ENCODE data around the gene SLC5A4.
"Not testable (repeated sequence)": the region's sequence is repeated elsewhere in the genome, so short reads cannot be mapped to it uniquely, and the experiment has no call there.

The SLC5A4 gene

DNA sequence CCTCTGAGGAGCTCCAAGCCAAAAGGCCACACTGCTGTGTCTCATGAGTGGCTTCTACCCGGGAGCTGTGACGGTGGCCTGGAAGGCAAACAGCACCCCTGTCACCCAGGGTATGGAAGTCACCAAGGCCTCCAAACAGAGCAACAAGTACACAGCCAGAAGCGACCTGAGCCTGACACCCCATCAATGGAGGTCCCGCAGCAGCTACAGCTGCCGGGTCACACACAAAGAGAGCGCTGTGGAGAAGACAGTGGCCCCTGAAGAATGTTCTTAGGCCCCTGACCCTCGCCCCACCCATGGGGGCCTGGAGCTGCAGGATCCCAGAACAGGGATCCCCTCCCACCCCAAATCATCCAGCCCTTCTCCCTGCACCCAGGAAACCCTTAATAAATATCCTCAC, 55.2 kb downstream of the SLC5A4 start:
- DNase-seq (ENCODE audit: low read depth, low spot score) = no peak

DNA sequence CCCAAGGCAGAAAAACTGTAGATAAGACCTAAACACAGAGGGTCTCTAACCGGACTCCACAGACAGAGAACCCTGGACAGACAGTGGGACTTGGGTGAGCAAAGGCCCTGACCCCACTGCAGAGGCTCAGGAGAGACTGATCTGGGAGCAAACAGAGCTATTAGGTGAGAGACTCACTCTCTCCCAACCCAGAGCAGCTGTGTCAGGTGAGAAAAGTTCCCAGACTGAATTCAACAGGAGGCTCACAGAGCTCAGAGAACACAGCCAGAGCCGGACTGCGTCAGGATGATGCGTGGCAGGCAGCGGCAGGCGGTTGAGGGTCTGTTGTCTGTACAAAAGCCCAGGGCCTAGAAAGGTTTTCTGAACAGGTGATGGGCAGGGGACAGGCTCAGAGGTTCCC, 55.8 kb downstream of the SLC5A4 start:
- DNase-seq (ENCODE audit: low read depth, low spot score) = no peak

GRCh38 chr22:32197553-32198226, 57.5 kb downstream of the SLC5A4 start:
- DNase-seq (ENCODE audit: low read depth, low spot score) = not testable (repeated sequence)

DNA sequence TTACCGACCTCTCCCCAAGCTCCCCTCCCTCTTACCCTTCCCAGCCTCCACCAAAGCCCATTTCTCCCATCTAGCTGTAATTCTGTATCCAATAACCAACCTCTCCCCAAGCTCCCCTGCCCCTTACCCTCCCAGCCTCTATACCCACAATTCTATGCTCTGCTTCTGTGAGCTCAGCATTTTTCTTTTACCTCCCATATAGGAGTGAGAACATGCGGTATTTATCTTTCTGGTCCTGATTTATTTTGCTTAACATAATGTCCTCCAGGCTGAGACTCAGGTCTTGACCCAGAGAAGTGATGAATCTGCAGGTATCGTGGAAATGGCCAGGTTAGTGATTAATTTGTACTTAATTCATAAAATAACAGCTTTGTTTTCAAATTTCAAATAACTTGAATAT, 59.2 kb downstream of the SLC5A4 start:
- not testable (repeated sequence) for DNase-seq (ENCODE audit: low read depth, low spot score)

- not testable (repeated sequence) for DNase-seq (ENCODE audit: low read depth, low spot score)
These were observed 61.8 kb downstream of the SLC5A4 start for GRCh38 chr22:32193346-32193745.

DNA sequence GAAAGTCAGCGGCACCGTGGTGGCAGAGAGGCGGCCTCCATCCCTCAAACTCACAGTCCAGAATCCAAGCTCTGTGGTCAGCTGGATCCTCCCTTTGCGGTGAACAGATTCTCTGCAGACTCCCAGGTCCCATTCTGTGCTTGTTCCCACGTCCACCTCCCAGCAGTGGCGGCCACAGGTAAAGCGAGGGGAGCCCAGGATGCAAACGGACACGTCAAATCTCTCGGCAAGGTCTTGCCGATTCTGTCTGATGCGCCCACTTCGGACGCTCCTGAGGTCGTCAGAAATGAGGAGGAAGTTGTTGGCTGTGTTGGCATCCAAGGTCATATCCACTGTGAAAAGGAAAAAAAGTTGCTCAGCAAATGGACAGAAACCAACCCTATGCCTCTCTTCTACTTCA, 64.1 kb downstream of the SLC5A4 start:
- not testable (repeated sequence) for DNase-seq (ENCODE audit: low read depth, low spot score)

GRCh38 chr22:32185821-32186220, 69.3 kb downstream of the SLC5A4 start:
- DNase-seq (ENCODE audit: low read depth, low spot score) = no peak

DNA sequence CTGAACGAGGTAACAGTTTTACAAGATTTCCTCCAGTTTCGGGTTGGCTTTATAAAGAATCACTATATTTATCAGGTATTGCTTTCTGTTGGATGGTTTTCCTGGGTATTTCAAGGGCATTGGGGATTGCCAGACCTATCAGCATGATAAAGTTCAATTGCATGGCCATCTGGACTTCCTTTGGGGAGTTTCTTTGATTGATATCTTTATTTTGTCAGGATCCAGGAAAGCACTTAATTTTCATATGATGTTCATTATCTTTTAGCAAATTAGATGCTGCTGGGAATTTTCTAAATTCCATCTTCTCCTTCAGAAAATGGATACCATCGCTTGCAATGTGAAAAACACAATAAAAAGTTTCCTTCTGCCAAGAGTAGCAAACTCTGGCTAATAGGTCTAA, 71.5 kb downstream of the SLC5A4 start:
- no peak for DNase-seq (ENCODE audit: low read depth, low spot score)

- no peak for DNase-seq (ENCODE audit: low read depth, low spot score)
These were observed 74.1 kb downstream of the SLC5A4 start for GRCh38 chr22:32181043-32181442.

DNA sequence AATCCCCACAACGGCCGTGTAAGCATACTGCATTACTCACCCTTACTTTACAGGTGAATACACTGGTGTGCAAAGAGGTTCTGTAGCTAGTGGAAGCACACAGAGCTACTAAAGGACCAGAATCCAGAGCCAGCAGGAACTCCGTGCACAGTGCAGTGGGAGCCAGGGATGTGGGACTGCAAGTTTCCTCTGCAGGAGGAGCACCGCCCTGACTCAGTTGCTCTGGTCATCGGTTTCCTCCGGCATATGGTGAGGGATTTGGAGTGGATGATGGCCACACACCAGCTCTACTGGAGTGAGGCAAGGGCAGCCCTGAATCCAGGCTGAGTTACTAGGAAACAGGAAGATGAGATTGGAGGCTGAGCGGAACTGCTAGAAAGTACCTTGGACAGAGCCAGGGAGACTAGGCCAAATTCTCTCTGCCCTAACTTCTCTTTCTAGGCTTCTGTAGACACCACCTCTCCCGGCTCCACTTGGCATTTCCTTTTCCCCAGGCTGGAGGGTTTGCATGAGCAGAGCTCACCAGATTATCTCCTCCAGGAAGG, 77.9 kb downstream of the SLC5A4 start:
- peak; percentile 9 for DNase-seq (ENCODE audit: low read depth, low spot score)

DNA sequence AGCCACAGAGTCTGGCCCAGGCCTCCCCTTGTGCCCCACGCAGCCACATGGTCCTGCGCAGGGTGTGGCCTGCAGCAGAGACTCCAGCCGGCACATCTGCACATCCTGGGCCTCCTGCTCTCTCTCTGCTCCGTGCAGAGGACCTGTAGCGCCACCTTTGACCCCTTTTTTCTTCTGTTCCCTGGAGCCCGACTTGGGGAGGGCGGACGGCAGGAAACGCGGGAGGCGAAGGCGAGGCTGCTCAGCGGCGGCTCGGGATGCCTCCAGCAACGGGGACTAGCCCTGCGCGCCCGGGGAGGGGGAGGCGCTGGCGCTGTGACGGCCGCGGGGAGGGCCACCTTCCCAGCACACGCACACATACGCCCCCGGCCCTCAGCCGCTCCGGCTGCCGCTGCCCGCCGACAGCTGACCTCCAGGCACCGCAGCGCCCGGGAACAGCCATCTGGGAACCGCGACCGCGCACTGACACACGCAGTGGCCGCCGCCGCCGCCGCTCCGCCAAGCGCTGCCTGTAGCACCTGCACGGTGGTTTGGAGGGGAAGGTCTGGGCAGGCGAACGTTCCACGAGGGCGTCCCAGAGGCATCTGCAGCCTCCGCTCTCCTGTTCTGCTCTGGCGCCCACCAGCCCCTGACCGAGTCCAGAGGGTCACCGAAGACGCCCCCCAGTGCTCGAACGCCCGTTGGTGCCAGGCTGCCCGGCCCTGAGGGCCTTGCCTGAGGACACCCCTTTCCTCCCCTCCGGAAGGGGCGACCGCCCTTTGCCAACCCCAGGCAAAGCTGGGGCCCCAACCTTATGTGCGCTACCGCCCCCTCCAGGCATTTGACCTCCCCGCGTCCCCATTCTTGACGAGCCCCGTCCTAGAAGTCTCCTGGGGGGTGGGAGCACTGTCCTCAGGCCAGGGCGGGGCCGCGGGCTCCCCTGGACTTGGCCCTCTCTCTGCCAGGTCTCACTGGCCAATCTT, 79.2 kb downstream of the SLC5A4 start:
- peak; percentile 42 for DNase-seq (ENCODE audit: low read depth, low spot score)

GRCh38 chr22:32175115-32175514, 80.0 kb downstream of the SLC5A4 start:
- no peak for DNase-seq (ENCODE audit: low read depth, low spot score)

Data from ELF-1 (cell line).